Stimulated activated naive CD4-positive, alpha-beta T cell treated with Interleukin-2 at 50 U/mL for 16 hours (primary cell): Measurements from ENCODE around the gene TOX3.

ENCODE experiments used
- DNase-seq: peaks from one replicate; lab custom pipeline; 2025; lab: John Stamatoyannopoulos, UW

TOX3 gene

DNA sequence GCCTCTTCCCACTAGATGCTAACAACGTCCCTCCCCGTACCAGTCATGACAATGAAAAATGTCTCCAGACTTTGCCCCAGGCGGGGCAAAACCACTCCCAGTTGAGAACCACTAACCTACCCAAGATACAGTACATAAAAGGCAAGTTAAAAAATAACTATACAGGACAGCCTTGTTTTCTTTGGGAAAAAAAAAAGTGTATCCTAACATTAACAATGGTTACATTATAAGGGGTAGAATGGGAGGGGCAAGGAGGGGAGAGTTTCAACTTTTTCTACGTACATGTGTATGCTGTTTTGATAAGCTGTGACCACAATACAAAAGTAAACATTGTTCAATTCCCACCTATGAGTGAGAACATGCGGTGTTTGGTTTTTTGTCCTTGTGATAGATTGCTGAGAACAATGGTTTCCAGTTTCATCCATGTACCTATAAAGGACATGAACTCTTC, 94.9 kb downstream of the TOX3 start:
- DNase-seq, result no peak

DNA sequence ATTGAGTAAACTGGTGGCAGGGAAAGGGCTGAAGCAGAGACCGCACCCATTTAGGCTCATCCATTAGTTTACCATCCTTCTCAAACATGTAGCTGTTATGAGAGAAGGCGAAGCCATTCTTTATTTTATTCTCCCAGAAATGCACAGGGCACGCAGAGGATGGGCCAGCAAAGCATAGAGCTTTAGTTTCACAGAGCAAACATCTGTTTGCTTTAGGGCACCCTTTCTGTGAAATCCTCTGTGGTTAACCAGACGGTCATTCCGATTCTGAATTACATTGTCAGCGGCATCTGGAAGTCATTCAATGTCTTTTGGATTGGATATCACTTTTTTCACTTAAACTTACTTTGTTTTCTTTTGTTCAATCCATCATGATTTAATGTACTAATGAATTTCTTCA, 96.0 kb downstream of the TOX3 start:
- DNase-seq, result no peak

DNA sequence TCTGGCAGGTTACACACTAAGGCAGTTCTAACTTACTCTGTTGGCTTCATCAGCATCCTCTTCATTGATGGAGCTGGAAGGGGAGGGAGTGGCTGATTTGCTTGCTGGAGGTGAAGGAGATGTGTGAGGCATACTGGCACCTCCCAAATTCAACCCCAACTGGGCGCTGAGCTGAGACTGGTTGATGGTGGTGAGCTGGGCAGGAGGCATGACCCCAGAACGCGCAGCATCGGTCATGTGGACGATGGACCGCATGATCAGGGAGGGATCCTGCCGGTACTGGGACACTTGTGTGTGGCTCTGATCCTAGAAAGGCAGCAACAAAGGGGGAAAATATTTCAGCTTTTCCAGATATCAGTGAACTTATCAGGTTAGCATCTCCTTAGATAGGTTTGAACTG, 96.7 kb downstream of the TOX3 start:
- no peak for DNase-seq

DNA sequence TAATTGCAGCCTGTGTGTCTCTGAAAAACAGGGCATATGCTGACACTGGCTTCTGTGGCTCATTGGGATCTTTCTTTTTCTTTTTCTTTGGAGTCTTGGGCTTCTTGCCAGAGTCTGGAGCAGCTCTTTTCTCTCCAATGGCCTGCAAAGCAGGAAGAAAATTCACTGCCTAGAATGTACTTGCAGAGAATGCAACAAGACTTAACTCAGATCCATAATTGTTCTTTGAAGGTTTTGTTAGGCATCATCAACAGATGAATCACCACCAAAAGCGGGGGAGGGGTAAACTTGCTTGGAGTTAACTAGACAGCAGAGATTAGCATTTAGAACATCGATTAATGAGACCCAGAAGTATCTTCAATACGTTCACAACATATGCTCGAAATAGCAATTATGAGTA, 100.9 kb downstream of the TOX3 start:
- no peak for DNase-seq

DNA sequence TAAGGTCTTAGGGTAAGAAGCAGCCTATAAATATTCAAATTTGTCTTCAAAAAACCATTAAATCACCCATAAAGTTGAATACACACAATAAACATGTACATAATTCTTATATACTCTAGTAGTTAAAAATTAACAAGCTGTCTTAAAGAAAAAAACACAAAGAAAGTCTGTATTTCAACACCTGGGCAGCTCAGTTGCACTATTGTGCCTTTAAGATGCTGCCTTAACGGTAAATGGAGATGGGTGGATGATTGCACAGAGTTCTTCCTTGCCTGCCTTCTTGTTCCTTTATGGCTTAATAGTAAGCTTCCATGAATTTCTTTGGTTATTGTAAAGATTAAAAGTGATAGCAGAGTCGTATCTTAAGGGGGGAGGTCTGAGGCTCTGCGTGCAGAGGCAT, 105.1 kb downstream of the TOX3 start:
- no peak for DNase-seq

DNA sequence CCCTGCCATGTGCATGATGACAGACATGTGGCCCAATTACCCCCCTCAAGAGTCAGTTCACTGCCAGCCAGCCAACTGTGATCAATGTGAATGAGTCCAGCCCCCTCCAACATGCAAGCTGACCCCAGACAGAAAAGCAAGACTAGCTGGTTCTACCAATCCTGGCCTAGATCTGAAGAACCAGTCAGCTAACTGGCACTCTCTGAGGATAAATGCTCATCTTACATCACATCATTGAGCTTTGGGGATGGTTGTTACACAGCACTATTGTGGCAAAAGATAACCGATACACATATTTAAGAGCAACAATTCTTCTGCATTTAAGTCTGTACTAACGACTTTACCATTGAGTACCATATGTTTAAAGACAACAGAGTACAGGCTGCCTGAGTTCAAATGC, 106.7 kb downstream of the TOX3 start:
- DNase-seq, result no peak

DNA sequence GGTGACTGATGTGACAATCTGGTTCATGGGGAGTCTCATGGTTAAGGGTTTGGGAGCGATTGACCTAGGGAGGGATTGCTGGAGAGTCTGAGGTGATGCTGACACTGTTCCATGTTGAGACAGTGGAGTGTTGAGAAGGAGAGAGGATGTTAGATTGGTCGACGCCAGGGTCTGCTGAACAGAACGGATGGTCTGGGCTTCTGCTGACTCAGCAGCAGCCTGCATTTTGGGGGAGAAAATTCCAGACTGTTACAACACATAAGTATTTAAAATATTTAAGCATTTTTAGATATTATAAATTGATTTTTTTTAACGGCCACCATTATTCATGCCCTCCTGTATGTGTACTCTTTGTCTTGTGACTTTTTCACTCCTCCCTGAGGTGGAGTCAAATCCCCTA, 107.2 kb downstream of the TOX3 start:
- DNase-seq, result no peak

DNA sequence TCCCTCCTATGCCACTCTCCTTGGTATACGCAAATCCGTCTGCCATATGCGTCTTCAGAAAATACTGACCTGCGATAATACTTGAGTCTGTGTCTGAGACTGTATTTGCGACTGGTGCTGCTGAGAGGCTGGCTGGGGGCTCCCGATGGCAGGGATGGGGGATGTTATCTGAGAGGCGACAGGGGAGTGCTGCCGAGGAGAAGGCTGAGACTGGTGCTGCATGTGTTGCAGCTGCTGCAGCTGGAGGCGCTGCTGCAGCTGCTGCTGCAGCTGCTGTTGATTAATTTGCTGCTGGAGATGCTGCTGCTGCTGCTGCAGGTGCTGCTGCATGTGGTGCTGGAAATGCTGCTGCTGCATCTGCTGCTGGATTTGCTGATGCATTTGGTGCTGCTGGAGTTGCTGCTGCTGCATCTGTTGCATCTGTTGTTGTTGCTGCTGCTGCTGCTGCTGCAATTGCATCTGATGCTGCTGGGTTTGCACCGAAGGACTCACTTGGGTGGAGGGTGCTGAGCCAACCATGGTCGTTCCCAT, 107.7 kb downstream of the TOX3 start:
- no peak for DNase-seq

DNA sequence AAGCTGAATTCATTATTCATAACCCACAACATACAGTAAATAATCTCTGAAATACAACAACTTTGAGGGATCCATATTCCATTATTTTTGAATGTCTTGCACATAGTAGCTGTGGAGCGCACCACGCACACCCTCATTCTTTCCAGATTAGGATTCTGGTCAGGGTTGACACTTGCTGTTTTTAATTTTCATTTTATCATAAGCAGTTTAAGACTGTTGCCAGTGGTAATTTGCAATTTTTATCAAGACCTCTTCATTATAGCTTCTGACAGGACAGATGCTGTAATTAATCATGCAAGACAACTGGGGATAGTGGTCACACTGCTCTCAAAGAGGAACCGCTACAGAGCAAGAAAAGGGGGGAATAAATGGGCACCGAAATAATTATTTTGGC, 109.7 kb downstream of the TOX3 start:
- no peak for DNase-seq

DNA sequence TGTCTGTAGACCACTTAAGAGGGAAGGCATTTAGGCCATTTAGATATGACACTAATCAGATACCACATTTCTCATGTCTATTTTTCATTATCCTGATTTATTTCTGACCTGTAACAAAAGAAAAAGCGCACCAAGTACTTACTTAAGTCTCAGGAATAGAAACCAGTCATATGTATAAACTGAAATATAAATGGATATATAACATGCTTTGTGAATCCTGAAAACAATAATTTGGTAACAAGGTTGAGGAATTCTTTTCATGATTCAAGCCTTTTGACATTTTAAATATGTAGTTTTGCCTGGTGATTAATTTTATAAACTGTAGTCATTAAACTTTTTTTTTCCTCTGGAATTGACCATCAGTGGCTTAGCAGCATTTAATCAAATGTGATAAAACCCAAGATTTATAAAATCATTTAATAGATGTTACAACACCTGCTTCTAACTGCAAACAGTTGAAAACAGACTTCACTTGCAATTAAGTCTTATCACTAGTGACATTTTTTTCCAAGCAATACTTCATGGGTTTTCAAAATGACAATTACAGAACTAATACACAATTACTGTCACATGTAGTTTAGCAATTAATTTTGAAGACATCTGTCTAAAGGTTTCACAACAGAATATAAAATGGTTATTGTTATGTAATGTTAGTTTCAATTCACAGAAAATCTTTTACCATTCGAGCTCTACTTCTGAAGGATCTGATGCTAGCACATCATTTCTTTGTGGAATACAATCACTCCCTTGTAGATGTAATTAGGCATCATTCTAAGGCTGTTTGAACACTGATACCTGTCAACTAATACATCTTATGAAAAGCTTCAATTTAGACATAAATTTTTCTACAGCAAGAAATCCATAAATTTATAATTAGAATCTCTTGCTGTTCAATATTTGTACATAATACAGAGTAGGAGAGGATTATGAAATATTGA, 110.3 kb downstream of the TOX3 start:
- DNase-seq, result no peak

DNA sequence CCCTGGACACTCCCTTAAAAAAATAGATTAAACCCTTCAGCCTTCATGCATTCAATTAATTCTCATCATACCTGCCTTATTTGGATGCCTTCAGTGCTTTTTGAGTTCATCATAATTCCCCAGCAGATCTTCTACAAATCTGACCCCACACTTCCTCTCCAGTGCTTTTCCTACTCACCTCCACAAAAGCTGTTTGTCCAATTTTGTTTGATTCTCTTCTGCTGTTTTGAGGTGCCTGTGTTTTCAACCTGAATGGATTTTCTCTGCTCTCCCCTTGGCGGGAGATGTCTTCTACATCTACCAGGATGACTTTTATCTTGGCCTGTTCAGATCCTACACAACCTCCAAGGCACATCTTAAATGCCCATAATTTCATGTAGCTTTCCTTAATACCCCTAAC, 112.7 kb downstream of the TOX3 start:
- no peak for DNase-seq

DNA sequence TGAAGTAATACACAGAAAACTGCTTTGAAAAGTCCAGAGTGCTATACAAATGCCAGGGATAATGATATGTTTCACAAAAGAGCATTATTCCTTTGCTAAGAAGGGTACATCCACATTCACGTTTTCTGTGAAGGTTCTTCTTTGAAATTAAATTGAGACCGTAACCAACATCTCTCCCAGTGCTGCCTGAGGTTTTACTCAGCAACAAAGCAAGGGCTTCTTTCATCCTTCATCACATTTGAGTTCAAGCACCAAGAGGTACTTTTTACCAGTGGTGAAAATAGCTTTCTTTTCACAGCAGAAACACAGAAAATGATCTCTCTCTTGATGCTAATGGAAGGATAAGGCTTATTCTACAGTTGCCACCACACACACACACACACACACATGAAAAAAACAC, 113.3 kb downstream of the TOX3 start:
- DNase-seq, result no peak

DNA sequence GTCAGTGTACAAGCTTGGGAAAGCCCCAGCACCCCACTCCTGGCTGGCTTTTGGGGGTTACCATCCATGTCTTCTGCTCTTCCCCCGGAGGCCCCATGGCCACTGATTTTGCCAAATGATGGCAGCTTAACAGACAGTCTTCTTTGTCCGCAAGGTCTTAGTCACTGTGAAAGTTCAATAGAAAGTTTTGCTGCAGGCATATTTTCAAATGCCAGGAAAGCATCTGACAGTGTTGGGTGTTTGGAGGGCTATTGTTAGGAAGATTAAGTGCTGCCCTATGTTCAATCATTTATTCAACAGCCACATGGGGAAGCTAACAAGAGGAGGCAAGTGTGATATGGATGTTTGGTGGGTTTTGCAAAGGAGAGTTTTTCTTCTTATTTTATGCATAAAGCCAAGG, 122.4 kb downstream of the TOX3 start:
- no peak for DNase-seq

DNA sequence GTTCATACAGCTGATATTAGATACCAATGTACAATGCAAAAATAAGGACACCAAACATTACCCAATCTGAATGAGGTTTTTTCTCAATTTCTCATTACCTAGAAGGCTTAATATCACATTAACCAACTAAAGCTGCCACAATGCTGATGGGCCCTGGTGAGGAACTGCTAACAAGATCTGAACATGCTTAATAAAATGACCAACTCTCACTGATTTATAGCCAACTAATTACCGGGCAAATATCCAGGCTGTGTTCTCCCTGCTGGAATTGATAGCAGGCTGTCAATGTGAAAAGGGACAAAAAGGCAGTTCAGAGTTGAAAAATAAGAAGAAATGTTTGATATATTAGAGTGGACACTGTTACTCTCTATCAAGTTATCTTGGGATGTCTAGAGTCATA, 124.6 kb downstream of the TOX3 start:
- no peak for DNase-seq

DNA sequence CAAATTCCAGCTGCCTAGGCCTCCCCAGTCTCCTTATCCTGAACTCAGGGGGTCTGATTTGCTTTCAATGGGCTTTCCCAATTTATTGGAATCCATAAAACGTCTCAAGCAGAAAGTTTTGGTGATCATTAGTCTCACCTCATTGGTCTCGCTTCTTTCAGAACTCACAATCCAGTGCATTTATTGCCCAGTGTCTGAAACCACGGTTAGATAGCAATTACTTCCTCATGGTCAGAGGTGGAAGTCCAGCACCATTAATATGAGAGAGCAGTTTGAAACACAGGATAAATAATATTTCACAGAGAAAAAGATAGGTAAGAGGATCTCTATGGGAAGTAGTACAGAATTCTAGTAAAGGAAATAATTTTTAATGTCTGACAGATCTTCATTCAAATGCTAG, 128.7 kb downstream of the TOX3 start:
- DNase-seq, result no peak

DNA sequence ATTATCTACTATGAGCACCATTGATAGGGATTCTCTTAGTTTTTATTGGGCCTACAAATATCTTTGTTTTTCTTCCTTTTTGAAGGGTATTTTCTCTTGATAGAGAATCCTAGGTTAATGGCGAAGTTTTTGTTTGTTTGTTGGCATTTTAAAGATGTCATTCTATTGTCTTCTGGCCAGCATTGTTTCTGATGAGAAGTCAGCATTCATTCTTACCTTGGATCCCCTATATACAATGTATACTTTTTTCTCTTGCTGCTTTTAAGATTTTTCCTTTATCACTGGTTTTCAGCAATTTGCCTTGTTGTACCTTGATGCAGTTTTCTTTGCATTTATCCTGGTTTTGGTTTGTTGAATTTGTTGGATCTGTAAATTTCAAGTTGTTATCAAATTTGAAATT, 130.1 kb downstream of the TOX3 start:
- DNase-seq, result no peak

DNA sequence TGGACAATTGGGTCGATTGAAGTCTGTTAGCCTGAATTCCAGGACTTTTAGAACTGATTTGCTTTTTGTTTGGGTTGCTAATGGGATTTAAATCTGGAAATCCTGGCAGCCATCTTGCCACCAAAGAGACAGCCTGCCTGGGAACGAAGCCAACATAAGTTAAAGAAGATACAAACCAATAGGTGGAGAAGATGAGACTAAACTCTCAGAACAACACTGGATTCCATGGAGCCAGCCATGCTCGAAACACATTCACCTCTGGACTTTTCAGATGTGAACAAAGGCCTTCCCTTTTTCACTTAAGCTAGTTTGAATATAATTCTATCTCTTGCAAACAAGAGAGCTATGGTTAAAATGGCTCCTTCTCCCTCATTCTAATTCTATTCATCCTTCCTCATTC, 135.9 kb downstream of the TOX3 start:
- DNase-seq, result no peak

DNA sequence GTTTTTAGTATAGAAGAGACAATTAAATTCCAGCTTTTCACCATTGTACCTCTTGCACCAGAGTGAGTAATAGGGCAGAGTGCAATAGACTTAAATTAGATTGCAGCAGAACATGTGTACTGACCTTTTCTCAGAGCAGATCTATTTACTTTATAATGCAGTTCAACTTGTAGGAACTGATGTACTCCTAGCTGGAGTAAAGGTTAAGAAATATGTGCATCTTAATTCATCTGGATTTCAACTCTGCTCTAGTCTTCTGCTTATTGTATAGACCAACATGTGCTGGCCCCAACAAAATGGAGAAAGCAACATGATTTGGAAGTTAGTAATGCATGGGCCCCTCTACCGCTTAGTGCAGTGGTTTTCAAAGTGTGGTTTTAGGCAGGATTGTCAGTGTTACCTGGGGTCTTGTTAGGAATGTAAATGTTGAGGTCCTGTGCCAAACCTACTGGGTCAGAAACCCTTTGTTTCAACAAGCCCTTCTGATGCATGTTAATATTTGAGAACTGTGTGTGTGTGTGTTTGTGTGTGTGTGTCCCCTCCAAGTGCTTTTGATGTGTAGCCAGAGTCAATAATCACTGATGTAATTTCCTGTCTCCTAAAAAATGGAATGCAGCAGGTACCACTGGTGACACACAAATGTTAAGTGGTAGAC, 138.6 kb downstream of the TOX3 start:
- DNase-seq, result no peak

DNA sequence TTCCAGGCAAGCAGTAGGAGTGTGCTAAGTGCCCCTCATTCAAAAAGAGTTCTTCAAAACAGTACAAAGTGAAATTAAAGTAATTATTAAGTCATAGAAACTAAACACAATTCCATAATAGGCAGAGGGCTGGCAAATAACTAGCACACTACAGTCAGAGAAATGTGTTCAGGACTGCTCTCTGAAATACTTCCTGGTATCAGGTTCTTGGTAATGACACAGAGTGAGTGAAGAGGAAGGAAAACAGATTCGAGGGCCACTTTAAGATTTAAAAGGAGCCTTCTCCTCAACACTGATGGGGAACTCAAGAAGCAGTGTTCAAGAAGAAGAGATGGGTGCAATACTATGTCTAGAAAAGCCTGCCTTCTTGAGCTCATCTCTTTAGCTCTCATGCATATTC, 139.2 kb downstream of the TOX3 start:
- DNase-seq, result no peak

DNA sequence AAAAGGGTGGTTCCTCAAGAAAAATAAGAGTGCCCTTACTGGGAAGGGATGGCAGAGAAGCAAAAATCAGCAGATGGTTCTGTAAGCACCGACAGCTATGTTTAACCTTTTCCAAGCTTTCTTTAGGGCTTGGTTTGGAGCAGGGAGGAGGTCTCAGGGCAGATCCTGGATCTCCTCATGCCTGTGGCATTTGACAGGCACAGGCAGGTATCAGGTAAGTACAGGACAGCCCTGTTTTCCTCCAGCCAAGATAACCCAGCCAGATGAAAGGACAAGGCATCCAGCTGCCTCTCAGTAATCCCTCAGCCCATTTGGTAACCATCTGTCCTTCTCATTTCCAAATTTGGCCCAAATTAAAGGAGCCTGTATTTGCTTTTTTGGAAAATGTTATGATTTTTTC, 141.5 kb downstream of the TOX3 start:
- no peak for DNase-seq

DNA sequence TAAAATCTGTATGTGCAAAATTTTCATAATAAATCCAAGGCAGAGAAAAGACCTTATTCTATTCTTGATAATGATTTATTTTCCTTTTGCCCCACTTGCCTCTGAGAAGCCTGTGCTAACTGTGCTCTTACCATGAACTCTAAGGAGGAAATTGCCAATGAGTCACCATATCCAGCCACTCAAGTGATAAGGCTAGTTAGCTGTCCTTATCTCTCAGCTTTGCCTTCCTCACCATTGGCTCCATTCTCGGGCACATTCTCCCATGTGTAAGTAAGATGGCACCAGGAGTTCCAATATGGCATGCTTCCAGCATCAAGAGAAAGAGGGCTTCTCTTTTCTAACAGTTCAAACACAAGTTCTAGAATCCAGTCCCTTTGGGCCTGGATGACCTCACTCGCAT, 142.4 kb downstream of the TOX3 start:
- DNase-seq, result no peak

DNA sequence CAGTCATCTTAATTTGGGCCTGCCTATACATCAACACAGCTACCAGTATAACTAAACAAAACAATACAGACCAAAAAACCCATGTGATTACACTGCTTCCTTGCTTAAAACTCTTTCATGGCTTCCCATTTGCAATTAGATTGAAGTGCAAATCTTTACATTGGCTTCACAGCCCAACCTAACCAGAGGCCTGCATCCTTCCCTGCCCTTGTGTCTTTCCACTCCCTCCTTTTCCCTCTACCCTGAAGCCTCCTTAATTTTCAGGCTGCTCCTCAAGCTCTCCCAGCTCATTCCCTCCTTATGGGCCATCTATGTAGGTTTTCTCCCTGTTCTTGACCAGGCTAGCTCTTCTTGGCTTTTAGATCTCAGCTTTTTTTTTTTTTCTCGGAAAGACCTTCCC, 147.8 kb downstream of the TOX3 start:
- no peak for DNase-seq

DNA sequence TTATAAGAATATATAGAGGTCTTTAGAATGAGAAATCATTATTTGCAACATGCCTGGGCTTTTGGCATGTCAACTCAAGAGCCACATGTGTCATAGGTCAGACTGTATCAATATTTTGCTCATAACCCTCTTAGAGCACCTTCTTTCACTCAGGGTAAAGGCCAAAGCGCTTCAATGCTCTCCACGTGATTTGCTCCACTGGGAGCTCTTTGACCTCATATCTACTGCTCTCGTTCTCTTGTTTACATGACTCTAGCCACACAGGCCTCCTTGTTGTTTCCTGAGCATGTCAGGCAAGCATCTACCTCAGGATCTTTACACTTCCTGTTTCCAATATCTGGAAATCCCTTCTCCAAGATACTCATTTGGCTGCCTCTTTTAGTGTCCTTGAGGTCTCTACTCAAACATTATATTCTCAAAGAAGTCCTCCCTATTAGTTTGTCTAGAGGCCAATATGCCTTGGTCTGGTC, 148.4 kb downstream of the TOX3 start:
- no peak for DNase-seq
